ENCODE data around the gene WDR47. TPM values are rescaled to one million over a fixed set of nuclear protein-coding genes. Genes with fewer than 3 reads are reported as not detected.
"Not testable (repeated sequence)": the region's sequence is repeated elsewhere in the genome, so short reads cannot be mapped to it uniquely, and the experiment has no call there.

The WDR47 gene
- polyA plus RNA-seq, 3 donors: 11.8 to 13.7 (median 12.4) TPM

DNA sequence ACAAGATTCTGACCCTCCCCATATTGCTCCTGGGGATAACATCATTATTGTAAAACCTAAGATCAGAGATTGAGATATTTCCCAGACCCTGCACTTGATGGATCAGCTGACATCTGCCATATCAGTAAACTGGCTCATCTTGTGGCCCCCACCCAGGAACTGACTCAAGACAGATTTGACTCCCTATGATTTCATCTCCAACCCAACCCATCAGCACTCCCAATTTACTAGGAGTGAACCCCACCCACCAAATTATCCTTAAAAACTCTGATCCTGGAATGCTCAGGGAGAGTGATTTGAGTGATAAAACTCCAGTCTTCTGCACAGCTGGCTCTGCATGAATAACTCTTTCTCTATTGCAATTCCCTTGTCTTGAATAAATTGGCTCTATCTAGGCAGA is 72.6 kb downstream of the WDR47 start:
- no peak for DNase-seq

DNA sequence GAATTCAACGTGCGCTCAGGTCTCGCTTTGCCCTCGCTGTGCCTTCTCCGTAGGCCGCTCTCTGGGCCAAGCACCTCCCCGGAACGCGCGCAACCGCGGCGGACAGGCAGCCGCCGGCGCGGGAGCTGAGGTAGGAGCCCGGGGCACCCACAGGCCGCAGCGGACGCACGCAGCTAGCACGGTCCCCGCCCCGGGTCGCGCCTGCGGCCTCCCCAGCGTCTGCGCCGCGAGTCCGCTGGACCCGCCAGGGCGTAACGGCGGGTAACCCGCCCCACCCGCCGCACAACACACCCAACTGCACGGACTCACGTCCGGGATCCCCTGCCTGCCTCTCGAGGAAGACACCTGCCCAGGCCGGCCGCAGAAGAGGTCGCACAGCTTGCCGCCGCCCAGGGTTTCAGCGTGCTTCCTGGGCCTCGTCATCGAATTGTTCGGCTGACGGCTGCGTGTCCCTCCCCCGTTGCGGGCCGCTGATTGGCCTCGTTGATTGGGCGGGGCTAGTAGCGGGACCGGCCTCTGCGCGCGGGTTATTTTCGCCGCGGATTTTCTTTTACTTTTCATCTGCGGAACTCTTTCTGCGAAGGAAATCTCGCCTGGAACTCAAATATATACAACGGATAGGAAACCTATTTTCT is 78.7 kb downstream of the WDR47 start, which contains the start of gene CLCC1:
CLCC1 (minus strand) TSS at position 433 of the 635 bp plus-strand sequence. CDS start 13,047 bp downstream, outside the sequence.
- DNase-seq: peak; percentile 89

- DNase-seq: no peak
Measured at GRCh38 chr1:108962681-108963051, 79.2 kb downstream of the WDR47 start.

GRCh38 chr1:108961752-108962486 is 80.0 kb downstream of the WDR47 start:
- DNase-seq: no peak

DNA sequence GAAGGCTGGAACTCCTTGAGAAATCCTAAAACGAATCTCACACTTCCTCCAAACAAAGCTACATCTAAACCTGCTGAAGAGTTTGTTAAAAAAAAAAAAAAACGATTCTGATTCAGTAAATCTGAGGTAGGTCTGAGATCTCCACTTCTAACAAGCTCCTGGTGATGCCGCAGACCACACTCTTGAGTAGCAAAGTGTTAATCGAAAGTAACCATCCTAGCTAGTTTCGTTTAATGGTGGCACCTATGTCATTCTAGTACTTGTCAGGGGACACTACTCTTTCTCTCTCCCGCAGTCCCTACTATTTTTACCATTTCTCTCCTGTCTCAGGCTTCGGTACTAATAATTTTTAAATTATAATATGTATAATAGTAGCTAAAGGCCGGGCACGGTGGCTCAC is 80.7 kb downstream of the WDR47 start:
- no peak for DNase-seq

DNA sequence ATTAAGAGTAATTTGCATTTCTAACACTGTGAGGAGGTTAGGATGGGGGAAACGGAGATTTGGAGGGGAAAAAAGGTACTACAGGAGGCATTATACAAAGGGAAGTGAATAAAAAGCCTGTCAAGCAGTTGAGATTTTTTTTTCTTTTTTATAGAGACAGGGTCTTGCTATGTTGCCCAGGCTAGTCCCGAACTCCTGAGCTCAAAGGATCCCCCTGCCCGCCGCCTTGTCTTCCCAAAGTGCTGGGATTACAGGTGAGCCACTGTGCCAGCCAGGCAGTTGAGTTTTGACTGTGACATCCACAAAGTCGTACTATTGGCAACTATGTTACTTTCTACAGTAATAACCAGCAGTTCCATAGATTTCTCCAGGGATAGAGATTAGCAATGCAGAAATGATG is 81.2 kb downstream of the WDR47 start:
- DNase-seq: no peak

DNA sequence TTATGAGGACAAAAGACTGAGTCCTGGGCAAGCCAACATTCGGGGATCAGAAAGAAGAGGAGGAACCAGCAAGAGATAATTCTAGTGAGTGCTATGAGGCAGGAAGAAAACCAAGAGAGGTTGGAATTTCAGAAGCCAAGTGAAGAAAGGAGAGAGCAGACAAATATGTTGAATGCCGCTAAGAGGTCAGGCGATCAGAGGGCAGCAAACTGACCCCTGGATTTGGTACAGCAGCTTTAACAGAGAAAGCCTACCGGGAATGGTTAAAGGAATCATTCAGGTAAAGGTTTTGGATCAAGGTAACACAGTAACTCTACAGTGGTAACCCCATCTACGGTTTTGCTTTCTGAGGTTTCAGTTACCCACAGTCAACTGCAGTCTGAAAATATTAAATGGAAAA is 84.0 kb downstream of the WDR47 start:
- DNase-seq: no peak

DNA sequence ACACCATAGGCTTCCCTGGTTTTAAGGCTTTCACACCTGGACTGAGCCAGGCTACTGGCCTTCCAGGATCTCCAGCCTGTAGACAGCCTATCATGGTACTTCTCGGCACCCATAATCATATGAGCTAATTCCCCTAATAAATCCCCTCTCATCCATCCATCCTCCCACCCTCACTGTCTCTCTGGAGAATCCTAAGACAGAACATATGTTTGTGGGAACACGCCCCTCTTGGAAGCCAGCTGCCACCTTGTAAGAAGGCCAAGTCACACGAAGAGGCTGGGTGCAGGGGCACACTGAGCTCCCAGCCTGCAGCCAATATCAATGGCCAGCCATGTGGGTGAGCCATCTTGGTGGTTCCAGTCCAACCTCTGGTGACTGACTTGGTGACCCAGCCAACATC is 86.0 kb downstream of the WDR47 start:
- DNase-seq: no peak

- no peak for DNase-seq
Measured at GRCh38 chr1:108955111-108955510, 86.8 kb downstream of the WDR47 start.

GRCh38 chr1:108953452-108953851 is 88.5 kb downstream of the WDR47 start:
- DNase-seq: no peak

DNA sequence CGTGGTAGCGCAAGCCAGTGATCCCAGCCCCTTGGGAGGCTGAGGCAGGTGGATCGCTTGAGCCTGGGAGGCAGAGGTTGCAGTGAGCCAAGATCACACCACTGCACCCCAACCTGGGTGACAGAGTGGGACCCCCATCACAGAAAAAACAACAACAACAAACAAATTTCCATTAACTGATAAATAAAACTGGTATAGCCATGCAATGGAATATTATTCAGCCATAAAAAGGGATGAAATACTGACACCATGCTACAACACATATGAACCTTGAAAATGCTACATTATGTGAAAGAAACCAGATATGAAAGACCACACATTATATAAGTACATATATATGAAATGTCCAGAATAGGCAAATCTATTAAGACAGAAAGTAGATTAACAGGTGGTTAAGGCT is 90.7 kb downstream of the WDR47 start:
- DNase-seq: no peak

GRCh38 chr1:108949044-108949443 is 92.9 kb downstream of the WDR47 start:
- no peak for DNase-seq

GRCh38 chr1:108947871-108948525 is 93.9 kb downstream of the WDR47 start:
- DNase-seq: no peak

DNA sequence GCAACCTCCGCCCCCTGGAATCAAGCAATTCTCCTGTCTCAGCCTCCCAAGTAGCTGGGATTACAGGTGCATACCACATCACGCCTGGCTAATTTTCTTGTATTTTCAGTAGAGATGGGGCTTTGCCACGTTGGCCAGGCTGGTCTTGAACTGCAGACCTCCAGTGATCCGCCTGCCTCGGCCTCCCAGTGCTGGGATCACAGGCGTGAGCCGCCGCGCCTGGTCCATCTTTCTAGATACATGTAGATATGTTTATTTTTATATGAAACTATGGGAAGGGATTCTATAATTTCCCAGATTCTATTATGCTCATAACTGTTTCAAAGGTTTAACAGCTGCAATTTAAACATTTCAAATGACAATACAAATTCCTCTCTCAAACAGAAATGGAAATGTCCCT is 105.7 kb downstream of the WDR47 start:
- no peak for DNase-seq

DNA sequence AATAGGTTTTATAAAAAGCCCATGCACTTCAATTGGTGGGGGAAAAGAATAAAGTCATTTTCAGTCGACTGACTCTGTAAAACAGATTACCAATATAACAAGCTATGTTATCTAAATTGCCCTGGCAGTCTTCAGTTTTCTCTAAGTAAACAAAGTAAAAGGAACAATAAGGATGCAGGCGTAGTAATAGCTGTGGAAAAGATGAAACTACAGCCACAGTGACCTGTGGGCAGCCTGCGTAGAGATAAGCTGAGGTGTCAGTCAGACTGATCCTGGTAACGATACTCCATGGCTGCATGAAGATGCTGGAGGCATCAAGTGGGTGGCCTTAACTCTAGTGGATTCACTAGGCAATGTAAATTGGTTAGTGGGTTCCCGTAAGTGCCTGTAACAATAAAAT is 108.0 kb downstream of the WDR47 start:
- DNase-seq: no peak

GRCh38 chr1:108927565-108927964 is 114.3 kb downstream of the WDR47 start:
- DNase-seq: not testable (repeated sequence)

DNA sequence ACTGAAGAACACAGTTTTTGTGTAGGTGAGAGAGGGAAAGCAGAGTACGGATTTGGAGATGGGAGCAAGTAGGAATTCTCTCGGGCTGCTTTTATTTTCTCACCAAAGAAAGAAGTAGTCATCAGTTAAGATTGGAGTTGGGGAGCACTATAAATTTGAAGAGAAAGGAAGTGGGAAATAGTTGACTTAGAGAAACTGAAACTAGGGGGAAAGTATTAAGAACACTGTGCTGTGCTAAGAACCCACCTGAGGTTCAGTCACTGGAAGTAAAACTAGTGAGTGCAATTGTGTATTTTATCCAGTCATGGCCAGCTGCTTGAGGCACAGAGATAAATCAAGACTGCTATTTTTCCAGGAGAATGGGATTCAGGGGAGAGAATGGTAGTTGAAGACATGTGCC is 116.0 kb downstream of the WDR47 start:
- no peak for DNase-seq

Other genes starting within 250 kb of the WDR47 start
- gene AKNAD1, start 185.0 kb downstream of the WDR47 start, polyA plus RNA-seq (ENCODE audit: insufficient read length in 3 of 3): not detected
- gene GPSM2, start 165.1 kb downstream of the WDR47 start, polyA plus RNA-seq (ENCODE audit: insufficient read length in 3 of 3): 10 to 100 TPM; 15.3 to 19.9 (median 16.2) TPM
- gene CLCC1, start 78.6 kb downstream of the WDR47 start, polyA plus RNA-seq (ENCODE audit: insufficient read length in 3 of 3): 10 to 100 TPM; 27.0 to 40.7 (median 40.4) TPM
- gene TAF13, start 33.9 kb upstream of the WDR47 start, polyA plus RNA-seq (ENCODE audit: insufficient read length in 3 of 3): 10 to 100 TPM; 34.6 to 48.5 (median 35.5) TPM
- 10 to 100 TPM; 34.3 to 45.2 (median 38.9) TPM for gene TMEM167B, start 48.7 kb upstream of the WDR47 start, polyA plus RNA-seq (ENCODE audit: insufficient read length in 3 of 3)
- 1 to 10 TPM; 1.4 to 2.1 (median 2.1) TPM for gene ELAPOR1, start 72.0 kb upstream of the WDR47 start, polyA plus RNA-seq (ENCODE audit: insufficient read length in 3 of 3)
- gene SARS1, start 171.8 kb upstream of the WDR47 start, polyA plus RNA-seq (ENCODE audit: insufficient read length in 3 of 3): 100 to 1,000 TPM; 117 to 144 (median 143) TPM
- gene CELSR2, start 207.4 kb upstream of the WDR47 start, polyA plus RNA-seq (ENCODE audit: insufficient read length in 3 of 3): 10 to 100 TPM; 35.7 to 42.1 (median 39.4) TPM
- 10 to 100 TPM; 24.6 to 34.2 (median 30.7) TPM for gene PSRC1, start 241.0 kb upstream of the WDR47 start, polyA plus RNA-seq (ENCODE audit: insufficient read length in 3 of 3)